Stimulated activated CD4-positive, alpha-beta T cell treated with anti-CD3 and anti-CD28 coated beads, Interleukin-1b, Interleukin-23, amount 100 ng/mL, for 1 hour (primary cell): ENCODE results near the gene FMNL1.
A peak's percentile ranks its signal among the peaks of the same experiment; 100 is the strongest.

Experiments used
- DNase-seq, 2 donors: peaks; one replicate each; pipeline ENCODE4 v3.0.0-alpha.2; 2020; ENCODE audit warnings: low read depth in 2 of 2

The FMNL1 gene

GRCh38 chr17:45277992-45278391 lies 56.3 kb downstream of the FMNL1 start:
- DNase-seq: no peak

- no peak for DNase-seq
These were observed 58.2 kb downstream of the FMNL1 start for GRCh38 chr17:45279898-45280297.

GRCh38 chr17:45282683-45283644 lies 61.3 kb downstream of the FMNL1 start:
- DNase-seq: no peak

- no peak for DNase-seq
These were observed 62.0 kb downstream of the FMNL1 start for GRCh38 chr17:45283711-45284110.

- DNase-seq: peak in 1 of 2 donors; percentile 26
These were observed 62.8 kb downstream of the FMNL1 start for GRCh38 chr17:45284176-45285140.

- DNase-seq: no peak
These were observed 64.6 kb downstream of the FMNL1 start for GRCh38 chr17:45286286-45286685.

- no peak for DNase-seq
These were observed 66.1 kb downstream of the FMNL1 start for GRCh38 chr17:45287526-45288500.

GRCh38 chr17:45288825-45289224 lies 67.1 kb downstream of the FMNL1 start:
- no peak for DNase-seq

GRCh38 chr17:45289301-45290268 lies 67.9 kb downstream of the FMNL1 start:
- no peak for DNase-seq

- no peak for DNase-seq
These were observed 68.6 kb downstream of the FMNL1 start for GRCh38 chr17:45290269-45290765.

GRCh38 chr17:45291171-45291805 lies 69.6 kb downstream of the FMNL1 start:
- no peak for DNase-seq

GRCh38 chr17:45292696-45293412 lies 71.2 kb downstream of the FMNL1 start:
- no peak for DNase-seq

- no peak for DNase-seq
These were observed 71.9 kb downstream of the FMNL1 start for GRCh38 chr17:45293413-45294211.

- DNase-seq: no peak
These were observed 72.8 kb downstream of the FMNL1 start for GRCh38 chr17:45294506-45294905.

GRCh38 chr17:45296003-45296832 lies 74.5 kb downstream of the FMNL1 start:
- no peak for DNase-seq

GRCh38 chr17:45296833-45297124 lies 75.1 kb downstream of the FMNL1 start:
- no peak for DNase-seq
